CD4-positive, CD25-positive, alpha-beta regulatory T cell (primary cell): ENCODE data around the gene CACNB4. TPM values are rescaled to one million over a fixed set of nuclear protein-coding genes. Genes with fewer than 3 reads are reported as not detected.
A peak's percentile ranks its signal among the peaks of the same experiment; 100 is the strongest.

Source experiments
- ATAC-seq, 2 donors: fragments of 150-1000 bp; cut with Tn5 transposase; one replicate each; pipeline ENCODE4 v1.10.0; 2021; ENCODE audit warnings: low read depth in 2 of 2, moderate number of reproducible peaks in 2 of 2, moderate library complexity in 1 of 2
- DNase-seq, 3 donors: peaks; one replicate each; pipeline versions ENCODE4 v3.0.0 to v3.0.0-alpha.2; 2012 to 2022; ENCODE audit warnings: mixed read lengths in 1 of 3
- H3K27ac ChIP-seq: one replicate; pipeline ENCODE4 v1.7.0; 2013; ENCODE audit warnings: mild to moderate bottlenecking, low read length; ENCODE audit not compliant: insufficient read depth, poor library complexity, severe bottlenecking
- H3K27me3 ChIP-seq: one replicate; pipeline ENCODE4 v1.7.0; 2013; ENCODE audit warnings: low read length; ENCODE audit not compliant: control insufficient read depth, insufficient read depth
- H3K36me3 ChIP-seq: one replicate; pipeline ENCODE4 v1.7.0; 2013; ENCODE audit warnings: mild to moderate bottlenecking, low read length, moderate library complexity; ENCODE audit not compliant: control insufficient read depth, insufficient read depth
- H3K4me1 ChIP-seq: 2 replicates; pipeline ENCODE4 v1.7.0; 2013; ENCODE audit warnings: mild to moderate bottlenecking, low read length; ENCODE audit not compliant: insufficient read depth, control insufficient read depth, poor library complexity, severe bottlenecking
- H3K4me3 ChIP-seq: one replicate; pipeline ENCODE4 v1.7.0; 2013; ENCODE audit warnings: low read depth, mild to moderate bottlenecking, low read length, moderate library complexity
- H3K9me3 ChIP-seq, 2 experiments: 1 replicate in 1 of 2; 2 replicates in 1 of 2; pipeline ENCODE4 v1.7.0; 2013; ENCODE audit warnings: low read length in 2 of 2, mild to moderate bottlenecking in 1 of 2, moderate library complexity in 1 of 2; ENCODE audit not compliant: control insufficient read depth in 2 of 2
- H3K27ac Mint-ChIP-seq, 3 donors: one replicate each; pipeline ENCODE4 v1.8.0; 2020 to 2022; ENCODE audit warnings: mild to moderate bottlenecking in 3 of 3, mixed read lengths in 3 of 3, moderate library complexity in 2 of 3
- H3K27me3 Mint-ChIP-seq: one replicate; pipeline ENCODE4 v1.8.0; 2022; ENCODE audit warnings: mild to moderate bottlenecking, mixed read lengths
- H3K36me3 Mint-ChIP-seq: one replicate; pipeline ENCODE4 v1.8.0; 2020; ENCODE audit warnings: mixed read lengths
- H3K4me1 Mint-ChIP-seq, 4 donors: one replicate each; pipeline ENCODE4 v1.8.0; 2020 to 2022; ENCODE audit warnings: mixed read lengths in 4 of 4, mild to moderate bottlenecking in 1 of 4
- H3K4me3 Mint-ChIP-seq, 4 donors: one replicate each; pipeline ENCODE4 v1.8.0; 2020 to 2022; ENCODE audit warnings: mild to moderate bottlenecking in 4 of 4, mixed read lengths in 4 of 4, moderate library complexity in 3 of 4
- H3K9me3 Mint-ChIP-seq, 7 donors: one replicate each; pipeline ENCODE4 v1.8.0; 2020 to 2022; ENCODE audit warnings: mixed read lengths in 7 of 7, mild to moderate bottlenecking in 3 of 7, moderate library complexity in 2 of 7
- polyA plus RNA-seq, 4 donors: library from polyadenylated mRNA; unstranded; fragments of 300-500 nt; fragmentation: Illumina TruSeq; gene quantifications; one replicate each; pipeline ENCODE4 v1.2.3, GENCODE V29; 2021
- total RNA-seq: library from RNA; stranded (reverse); gene quantifications from one replicate; pipeline ENCODE4 v1.2.3, GENCODE V29; 2022

CACNB4 gene
- total and polyA plus RNA-seq, 5 donors from 2014 or later, result 0.30 TPM; not detected in 4

- no peaks in the 10 kb centered on the region for H3K4me1 Mint-ChIP-seq
- DNase-seq, result no peak
- H3K27me3 Mint-ChIP-seq, result peaks cover 18% of the 10 kb centered on the region
- H3K27me3 ChIP-seq, result no peaks in the 10 kb centered on the region
- no peaks in the 10 kb centered on the region for H3K4me1 ChIP-seq
- ATAC-seq, result no peak
- no peaks in the 10 kb centered on the region for H3K36me3 Mint-ChIP-seq
- no peak overlapping the region for H3K27ac Mint-ChIP-seq
- no peak overlapping the region for H3K4me3 Mint-ChIP-seq
- no peaks in the 10 kb centered on the region for H3K9me3 ChIP-seq
- H3K27ac ChIP-seq, result no peak overlapping the region
- peaks cover 0 to 12% (median 3%) of the 10 kb centered on the region in 7 donors for H3K9me3 Mint-ChIP-seq
- H3K4me3 ChIP-seq, result no peak overlapping the region
- H3K36me3 ChIP-seq, result no peaks in the 10 kb centered on the region
These were observed 160.9 kb downstream of the CACNB4 start for GRCh38 chr2:151937966-151938365.

DNA sequence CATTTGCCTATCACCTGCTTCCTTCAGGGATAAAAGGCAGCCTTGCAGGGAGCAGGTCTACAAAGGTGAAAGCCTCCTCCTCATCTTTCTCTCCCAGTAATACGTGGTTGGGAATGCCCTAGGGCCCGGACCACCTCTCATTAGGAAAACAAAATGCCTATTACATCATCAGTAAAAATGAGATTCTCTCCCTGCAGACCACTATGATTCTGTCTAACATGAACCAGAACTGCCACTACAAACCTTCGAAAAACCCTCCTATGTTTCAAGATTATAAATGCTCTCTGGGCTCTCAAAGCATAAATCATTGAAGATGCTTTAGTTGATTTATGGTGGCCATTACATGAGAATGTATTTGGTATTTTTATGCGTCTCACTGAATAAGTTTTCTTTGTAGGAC lies 162.2 kb downstream of the CACNB4 start:
- no peaks in the 10 kb centered on the region for H3K36me3 Mint-ChIP-seq
- H3K9me3 Mint-ChIP-seq, result peaks cover 0 to 5% (median 2%) of the 10 kb centered on the region in 7 donors
- H3K27me3 Mint-ChIP-seq, result peaks cover 18% of the 10 kb centered on the region
- Histone ChIP-seq H3K9me3 (no peaks in the 10 kb centered on the region), H3K4me1 (no peaks in the 10 kb centered on the region), H3K4me3 (no peak overlapping the region), H3K36me3 (no peaks in the 10 kb centered on the region), H3K27ac (no peak overlapping the region), H3K27me3 (no peaks in the 10 kb centered on the region)
- no peaks in the 10 kb centered on the region for H3K4me1 Mint-ChIP-seq
- no peak overlapping the region for H3K4me3 Mint-ChIP-seq
- H3K27ac Mint-ChIP-seq, result no peak overlapping the region
- no peak for ATAC-seq
- DNase-seq, result no peak

GRCh38 chr2:151933266-151933804 lies 165.5 kb downstream of the CACNB4 start:
- DNase-seq (no peak), ATAC-seq (no peak)
- H3K4me3 ChIP-seq, result no peak overlapping the region
- H3K4me1 ChIP-seq, result no peaks in the 10 kb centered on the region
- H3K27me3 ChIP-seq, result peaks cover 4% of the 10 kb centered on the region
- H3K27me3 Mint-ChIP-seq, result peaks cover 9% of the 10 kb centered on the region
- H3K4me1 Mint-ChIP-seq, result no peaks in the 10 kb centered on the region
- H3K36me3 Mint-ChIP-seq, result no peaks in the 10 kb centered on the region
- H3K27ac Mint-ChIP-seq, result no peak overlapping the region
- H3K36me3 ChIP-seq, result no peaks in the 10 kb centered on the region
- H3K4me3 Mint-ChIP-seq, result no peak overlapping the region
- H3K9me3 ChIP-seq, result no peaks in the 10 kb centered on the region
- H3K27ac ChIP-seq, result no peak overlapping the region
- no peaks in the 10 kb centered on the region for H3K9me3 Mint-ChIP-seq

- Histone ChIP-seq H3K4me3 (no peak overlapping the region), H3K27me3 (peaks cover 4% of the 10 kb centered on the region), H3K9me3 (no peaks in the 10 kb centered on the region), H3K27ac (no peak overlapping the region), H3K4me1 (no peaks in the 10 kb centered on the region), H3K36me3 (no peaks in the 10 kb centered on the region)
- H3K27me3 Mint-ChIP-seq, result peaks cover 9% of the 10 kb centered on the region
- H3K9me3 Mint-ChIP-seq, result no peaks in the 10 kb centered on the region
- no peak overlapping the region for H3K27ac Mint-ChIP-seq
- no peaks in the 10 kb centered on the region for H3K36me3 Mint-ChIP-seq
- ATAC-seq (no peak), DNase-seq (no peak)
- H3K4me3 Mint-ChIP-seq, result no peak overlapping the region
- H3K4me1 Mint-ChIP-seq, result no peaks in the 10 kb centered on the region
These were observed 167.1 kb downstream of the CACNB4 start for GRCh38 chr2:151931756-151932155.

DNA sequence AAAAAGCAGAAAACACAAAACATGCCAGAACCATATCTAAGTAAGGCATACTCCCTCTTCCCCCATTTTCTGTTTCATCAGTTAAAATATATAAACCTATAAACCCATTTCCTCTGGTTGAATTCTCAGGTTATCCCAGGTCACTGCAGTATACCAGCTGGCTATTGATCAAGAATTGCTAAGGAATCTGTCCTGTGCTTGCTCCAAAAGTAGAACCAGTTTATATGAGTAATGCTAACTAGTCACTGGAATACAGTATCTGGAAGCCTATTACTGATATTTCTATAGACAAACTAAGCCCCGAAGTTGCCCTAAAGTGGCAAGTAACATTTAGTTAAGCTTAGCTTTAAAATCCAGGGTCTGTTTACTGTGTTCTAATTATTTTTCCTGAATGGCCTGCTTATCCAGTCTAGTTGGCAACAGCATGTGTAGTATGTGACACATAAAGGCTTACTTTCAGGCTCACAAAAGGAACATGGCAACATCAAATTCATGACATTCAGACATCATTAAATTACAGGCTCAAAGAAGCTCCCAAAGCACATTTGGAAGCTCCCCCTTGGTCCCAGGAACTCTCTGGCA lies 167.7 kb downstream of the CACNB4 start:
- peaks cover 4% of the 10 kb centered on the region for H3K27me3 ChIP-seq
- no peaks in the 10 kb centered on the region for H3K9me3 ChIP-seq
- Mint-ChIP-seq H3K27me3 (peaks cover 9% of the 10 kb centered on the region), H3K36me3 (no peaks in the 10 kb centered on the region), H3K27ac (no peak overlapping the region), H3K4me1 (no peaks in the 10 kb centered on the region), H3K4me3 (no peak overlapping the region), H3K9me3 (no peaks in the 10 kb centered on the region)
- DNase-seq (no peak), ATAC-seq (no peak)
- no peak overlapping the region for H3K4me3 ChIP-seq
- H3K4me1 ChIP-seq, result no peaks in the 10 kb centered on the region
- no peak overlapping the region for H3K27ac ChIP-seq
- no peaks in the 10 kb centered on the region for H3K36me3 ChIP-seq

DNA sequence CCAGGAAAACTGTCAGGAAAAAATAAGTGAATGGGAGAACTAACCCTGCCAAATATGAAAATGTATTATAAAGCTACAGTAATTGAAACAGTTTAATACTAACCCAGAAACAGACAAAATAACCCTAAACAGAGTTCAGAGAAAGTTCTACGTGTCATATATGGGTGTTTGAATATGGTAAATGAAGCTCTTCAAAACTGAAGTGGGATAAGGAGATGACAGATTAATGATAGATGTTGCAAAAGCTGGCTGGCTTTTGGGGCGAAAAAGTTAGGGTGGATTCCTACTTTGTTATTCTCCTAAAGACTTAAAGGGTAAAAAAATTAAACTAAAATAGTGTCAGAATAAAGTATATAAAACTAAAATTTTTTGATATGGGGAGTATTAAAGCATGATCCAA lies 168.8 kb downstream of the CACNB4 start:
- Histone ChIP-seq H3K9me3 (no peaks in the 10 kb centered on the region), H3K36me3 (no peaks in the 10 kb centered on the region), H3K4me3 (no peak overlapping the region), H3K27ac (no peak overlapping the region), H3K27me3 (peaks cover 6% of the 10 kb centered on the region), H3K4me1 (no peaks in the 10 kb centered on the region)
- Mint-ChIP-seq H3K27me3 (peaks cover 9% of the 10 kb centered on the region), H3K9me3 (no peaks in the 10 kb centered on the region), H3K36me3 (no peaks in the 10 kb centered on the region), H3K4me3 (no peak overlapping the region), H3K27ac (no peak overlapping the region), H3K4me1 (no peaks in the 10 kb centered on the region)
- DNase-seq (no peak), ATAC-seq (no peak)

- no peaks in the 10 kb centered on the region for H3K4me1 ChIP-seq
- Mint-ChIP-seq H3K36me3 (no peaks in the 10 kb centered on the region), H3K4me3 (no peak overlapping the region), H3K27me3 (no peaks in the 10 kb centered on the region), H3K4me1 (no peaks in the 10 kb centered on the region), H3K9me3 (no peaks in the 10 kb centered on the region), H3K27ac (no peak overlapping the region)
- no peaks in the 10 kb centered on the region for H3K9me3 ChIP-seq
- no peaks in the 10 kb centered on the region for H3K36me3 ChIP-seq
- DNase-seq (no peak), ATAC-seq (no peak)
- H3K27ac ChIP-seq, result no peak overlapping the region
- peaks cover 6% of the 10 kb centered on the region for H3K27me3 ChIP-seq
- no peak overlapping the region for H3K4me3 ChIP-seq
These were observed 170.5 kb downstream of the CACNB4 start for GRCh38 chr2:151928380-151928779.

DNA sequence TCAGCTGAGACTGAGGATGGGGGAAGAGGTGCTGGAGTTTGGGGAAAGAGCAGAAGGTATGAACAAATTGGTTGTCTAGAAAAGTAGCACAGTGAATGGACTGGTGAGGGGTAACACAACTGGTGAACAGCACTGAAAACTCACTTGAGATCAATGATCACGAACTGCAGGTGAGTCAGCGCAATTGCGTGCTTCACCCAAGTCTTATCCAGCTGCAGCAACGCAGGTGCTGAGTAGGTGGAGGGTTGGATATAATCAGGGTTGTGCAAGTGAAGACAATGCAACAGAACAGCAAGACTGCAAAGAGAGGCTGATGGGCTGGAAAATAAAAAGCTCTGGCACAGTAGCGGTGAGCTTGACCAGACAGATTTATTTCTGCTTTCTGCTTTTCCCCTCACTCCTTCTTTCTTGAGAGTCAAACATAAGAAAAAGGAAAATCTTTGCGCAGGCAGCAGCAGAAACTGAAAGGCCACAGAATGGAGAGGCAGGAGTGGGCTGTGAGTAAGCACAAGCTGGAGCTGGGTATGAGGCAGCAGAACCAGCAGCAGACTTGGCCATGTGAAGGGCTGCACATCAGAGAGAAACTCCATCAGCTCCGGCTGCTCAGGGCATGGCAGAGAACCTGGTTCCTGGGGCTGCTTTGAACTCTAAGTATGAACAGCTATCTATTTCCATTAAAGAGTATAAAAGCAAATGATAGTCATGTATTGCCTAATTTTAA lies 171.2 kb downstream of the CACNB4 start:
- Histone ChIP-seq H3K9me3 (no peaks in the 10 kb centered on the region), H3K27me3 (peaks cover 6% of the 10 kb centered on the region), H3K36me3 (no peaks in the 10 kb centered on the region), H3K4me1 (no peaks in the 10 kb centered on the region), H3K27ac (no peak overlapping the region), H3K4me3 (no peak overlapping the region)
- H3K4me3 Mint-ChIP-seq, result no peak overlapping the region
- no peak for DNase-seq
- H3K4me1 Mint-ChIP-seq, result no peaks in the 10 kb centered on the region
- no peaks in the 10 kb centered on the region for H3K9me3 Mint-ChIP-seq
- no peaks in the 10 kb centered on the region for H3K27me3 Mint-ChIP-seq
- peak overlapping the region in 1 of 3 donors; percentile 29 for H3K27ac Mint-ChIP-seq
- no peaks in the 10 kb centered on the region for H3K36me3 Mint-ChIP-seq
- no peak for ATAC-seq
